ENCODE data around the gene MTG1.

MTG1 gene

GRCh38 chr10:133471300-133472109 is 77.5 kb downstream of the MTG1 start:
- no peak for DNase-seq
